Measurements from ENCODE around the gene MRPL22.

Gene MRPL22

GRCh38 chr5:154940375-154940771 is 500 bp upstream of the MRPL22 start:
- no peak for DNase-seq (ENCODE audit: low spot score)

GRCh38 chr5:154943527-154943926 is 2.7 kb downstream of the MRPL22 start:
- no peak overlapping the region for H3K14ac ChIP-seq (ENCODE audit: low read length)
- no peaks in the 10 kb centered on the region for H3K27me3 ChIP-seq (ENCODE audit: control insufficient read depth in 3 of 3, insufficient read depth in 3 of 3, low read depth in 1 of 3, low read length in 3 of 3)
- H3K79me1 ChIP-seq (ENCODE audit: low read depth, low read length), result peaks cover 2% of the 10 kb centered on the region
- no peak overlapping the region for H2AK5ac ChIP-seq (ENCODE audit: low read depth, low read length)
- H3K4me1 ChIP-seq (ENCODE audit: control insufficient read depth in 2 of 2, insufficient read depth in 1 of 2, low read depth in 1 of 2, low read length in 2 of 2), result peaks cover 0 to 10% of the 10 kb centered on the region in 2 donors
- peaks cover 0 to 6% of the 10 kb centered on the region in 2 donors for H3K36me3 ChIP-seq (replicated peaks in 1 of 2; ENCODE audit: control insufficient read depth in 2 of 2, insufficient read depth in 2 of 2, low read length in 2 of 2)
- H3K9me3 ChIP-seq (replicated peaks in 1 of 2; ENCODE audit: control insufficient read depth in 2 of 2, insufficient read depth in 1 of 2, low read depth in 1 of 2, low read length in 2 of 2), result no peaks in the 10 kb centered on the region
- H2BK120ac ChIP-seq (ENCODE audit: low read depth, low read length), result no peak overlapping the region
- no peak for DNase-seq (ENCODE audit: low spot score)
- no peak overlapping the region for H4K91ac ChIP-seq (ENCODE audit: low read depth, low read length, poor library complexity)
- H3K4me2 ChIP-seq (ENCODE audit: insufficient read depth, low read length, poor library complexity, severe bottlenecking), result no peak overlapping the region
- H3K27ac ChIP-seq (replicated peaks; ENCODE audit: low read length), result no peak overlapping the region
- no peak overlapping the region for H2BK15ac ChIP-seq (ENCODE audit: low read length)
- H2BK5ac ChIP-seq (ENCODE audit: low read length), result no peak overlapping the region
- no peak overlapping the region for H3K9ac ChIP-seq (ENCODE audit: low read depth, low read length, poor library complexity)
- no peak overlapping the region for H3K23ac ChIP-seq (ENCODE audit: low read depth, low read length, poor library complexity)
- H2BK12ac ChIP-seq (ENCODE audit: low read length), result no peak overlapping the region
- H2AFZ ChIP-seq (ENCODE audit: low read length), result no peak overlapping the region
- H3K4me3 ChIP-seq (ENCODE audit: low read length in 2 of 2), result no peak overlapping the region
- no peak overlapping the region for H3K4ac ChIP-seq (ENCODE audit: low read length)
- no peak overlapping the region for H4K8ac ChIP-seq (ENCODE audit: low read depth, low read length)
- H3K18ac ChIP-seq (ENCODE audit: low read length), result no peak overlapping the region
- WGBS, 2 donors (ENCODE audit: extremely low coverage in 2 of 2, insufficient read length in 2 of 2, insufficient replicate concordance in 1 of 2), result no CpG with 5 or more reads among the region's 5 CpGs

More at GRCh38 chr5:154940375-154940771, 500 bp upstream of the MRPL22 start:
- no peak overlapping the region for H2BK12ac ChIP-seq (ENCODE audit: low read length)
- H2AFZ ChIP-seq (ENCODE audit: low read length), result peak overlapping the region; percentile 91
- WGBS, 2 donors (ENCODE audit: extremely low coverage in 2 of 2, insufficient read length in 2 of 2, insufficient replicate concordance in 1 of 2), result no CpG with 5 or more reads among the region's 9 CpGs
- H3K4ac ChIP-seq (ENCODE audit: low read length), result no peak overlapping the region
- peaks cover 2 to 8% of the 10 kb centered on the region in 2 donors for H3K36me3 ChIP-seq (replicated peaks in 1 of 2; ENCODE audit: control insufficient read depth in 2 of 2, insufficient read depth in 2 of 2, low read length in 2 of 2)
- H3K27me3 ChIP-seq (ENCODE audit: control insufficient read depth in 3 of 3, insufficient read depth in 3 of 3, low read depth in 1 of 3, low read length in 3 of 3), result no peaks in the 10 kb centered on the region
- peaks cover 6 to 14% of the 10 kb centered on the region in 2 donors for H3K4me1 ChIP-seq (ENCODE audit: control insufficient read depth in 2 of 2, insufficient read depth in 1 of 2, low read depth in 1 of 2, low read length in 2 of 2)
- H3K79me1 ChIP-seq (ENCODE audit: low read depth, low read length), result peaks cover 2% of the 10 kb centered on the region
- no peak overlapping the region for H2BK120ac ChIP-seq (ENCODE audit: low read depth, low read length)
- no peak overlapping the region for H2BK15ac ChIP-seq (ENCODE audit: low read length)
- no peaks in the 10 kb centered on the region for H3K9me3 ChIP-seq (replicated peaks in 1 of 2; ENCODE audit: control insufficient read depth in 2 of 2, insufficient read depth in 1 of 2, low read depth in 1 of 2, low read length in 2 of 2)
- H4K8ac ChIP-seq (ENCODE audit: low read depth, low read length), result no peak overlapping the region
- peak overlapping the region; percentile 50 for H3K4me2 ChIP-seq (ENCODE audit: insufficient read depth, low read length, poor library complexity, severe bottlenecking)
- no peak overlapping the region for H2BK5ac ChIP-seq (ENCODE audit: low read length)
- peak overlapping the region in 1 of 2 donors; percentile 76 for H3K4me3 ChIP-seq (ENCODE audit: low read length in 2 of 2)
- H3K9ac ChIP-seq (ENCODE audit: low read depth, low read length, poor library complexity), result no peak overlapping the region
- H3K27ac ChIP-seq (replicated peaks; ENCODE audit: low read length), result no peak overlapping the region
- no peak overlapping the region for H4K91ac ChIP-seq (ENCODE audit: low read depth, low read length, poor library complexity)
- no peak overlapping the region for H3K23ac ChIP-seq (ENCODE audit: low read depth, low read length, poor library complexity)
- H2AK5ac ChIP-seq (ENCODE audit: low read depth, low read length), result no peak overlapping the region
- no peak overlapping the region for H3K18ac ChIP-seq (ENCODE audit: low read length)
- H3K14ac ChIP-seq (ENCODE audit: low read length), result no peak overlapping the region

GRCh38 chr5:154944716-154945115 is 3.8 kb downstream of the MRPL22 start:
- Histone ChIP-seq H2BK15ac (ENCODE audit: low read length) (no peak overlapping the region), H3K4me2 (ENCODE audit: insufficient read depth, low read length, poor library complexity, severe bottlenecking) (no peak overlapping the region), H3K14ac (ENCODE audit: low read length) (no peak overlapping the region), H2AK5ac (ENCODE audit: low read depth, low read length) (no peak overlapping the region), H4K8ac (ENCODE audit: low read depth, low read length) (no peak overlapping the region), H2BK120ac (ENCODE audit: low read depth, low read length) (no peak overlapping the region), H2BK5ac (ENCODE audit: low read length) (no peak overlapping the region), H3K4ac (ENCODE audit: low read length) (no peak overlapping the region), H3K36me3 (replicated peaks in 1 of 2; ENCODE audit: control insufficient read depth in 2 of 2, insufficient read depth in 2 of 2, low read length in 2 of 2) (peaks cover 0 to 6% of the 10 kb centered on the region in 2 donors), H4K91ac (ENCODE audit: low read depth, low read length, poor library complexity) (no peak overlapping the region), H3K9me3 (replicated peaks in 1 of 2; ENCODE audit: control insufficient read depth in 2 of 2, insufficient read depth in 1 of 2, low read depth in 1 of 2, low read length in 2 of 2) (no peaks in the 10 kb centered on the region), H3K4me3 (ENCODE audit: low read length in 2 of 2) (no peak overlapping the region), H2BK12ac (ENCODE audit: low read length) (no peak overlapping the region), H3K27me3 (ENCODE audit: control insufficient read depth in 3 of 3, insufficient read depth in 3 of 3, low read depth in 1 of 3, low read length in 3 of 3) (no peaks in the 10 kb centered on the region), H3K23ac (ENCODE audit: low read depth, low read length, poor library complexity) (no peak overlapping the region), H3K79me1 (ENCODE audit: low read depth, low read length) (peaks cover 2% of the 10 kb centered on the region), H3K27ac (replicated peaks; ENCODE audit: low read length) (no peak overlapping the region), H3K18ac (ENCODE audit: low read length) (no peak overlapping the region), H3K9ac (ENCODE audit: low read depth, low read length, poor library complexity) (no peak overlapping the region), H2AFZ (ENCODE audit: low read length) (no peak overlapping the region), H3K4me1 (ENCODE audit: control insufficient read depth in 2 of 2, insufficient read depth in 1 of 2, low read depth in 1 of 2, low read length in 2 of 2) (peaks cover 0 to 10% of the 10 kb centered on the region in 2 donors)
- DNase-seq (ENCODE audit: low spot score), result no peak

GRCh38 chr5:154945695-154946301 is 4.9 kb downstream of the MRPL22 start:
- no peak overlapping the region for H3K4me3 ChIP-seq (ENCODE audit: low read length in 2 of 2)
- H2AK5ac ChIP-seq (ENCODE audit: low read depth, low read length), result no peak overlapping the region
- peaks cover 2% of the 10 kb centered on the region for H3K79me1 ChIP-seq (ENCODE audit: low read depth, low read length)
- no CpG with 5 or more reads among the region's 2 CpGs for WGBS, 2 donors (ENCODE audit: extremely low coverage in 2 of 2, insufficient read length in 2 of 2, insufficient replicate concordance in 1 of 2)
- no peak overlapping the region for H3K14ac ChIP-seq (ENCODE audit: low read length)
- no peak overlapping the region for H2BK120ac ChIP-seq (ENCODE audit: low read depth, low read length)
- DNase-seq (ENCODE audit: low spot score), result no peak
- H2BK15ac ChIP-seq (ENCODE audit: low read length), result no peak overlapping the region
- no peak overlapping the region for H4K91ac ChIP-seq (ENCODE audit: low read depth, low read length, poor library complexity)
- H3K9ac ChIP-seq (ENCODE audit: low read depth, low read length, poor library complexity), result no peak overlapping the region
- H4K8ac ChIP-seq (ENCODE audit: low read depth, low read length), result no peak overlapping the region
- no peak overlapping the region for H2BK12ac ChIP-seq (ENCODE audit: low read length)
- no peak overlapping the region for H3K27ac ChIP-seq (replicated peaks; ENCODE audit: low read length)
- H3K4ac ChIP-seq (ENCODE audit: low read length), result no peak overlapping the region
- no peak overlapping the region for H2BK5ac ChIP-seq (ENCODE audit: low read length)
- H3K9me3 ChIP-seq (replicated peaks in 1 of 2; ENCODE audit: control insufficient read depth in 2 of 2, insufficient read depth in 1 of 2, low read depth in 1 of 2, low read length in 2 of 2), result no peaks in the 10 kb centered on the region
- no peak overlapping the region for H2AFZ ChIP-seq (ENCODE audit: low read length)
- H3K18ac ChIP-seq (ENCODE audit: low read length), result no peak overlapping the region
- H3K27me3 ChIP-seq (ENCODE audit: control insufficient read depth in 3 of 3, insufficient read depth in 3 of 3, low read depth in 1 of 3, low read length in 3 of 3), result no peaks in the 10 kb centered on the region
- peaks cover 0 to 10% of the 10 kb centered on the region in 2 donors for H3K4me1 ChIP-seq (ENCODE audit: control insufficient read depth in 2 of 2, insufficient read depth in 1 of 2, low read depth in 1 of 2, low read length in 2 of 2)
- H3K36me3 ChIP-seq (replicated peaks in 1 of 2; ENCODE audit: control insufficient read depth in 2 of 2, insufficient read depth in 2 of 2, low read length in 2 of 2), result peaks cover 0 to 6% of the 10 kb centered on the region in 2 donors
- no peak overlapping the region for H3K23ac ChIP-seq (ENCODE audit: low read depth, low read length, poor library complexity)
- no peak overlapping the region for H3K4me2 ChIP-seq (ENCODE audit: insufficient read depth, low read length, poor library complexity, severe bottlenecking)
